Measurements from ENCODE around the gene SEL1L3. TPM values are rescaled to one million over a fixed set of nuclear protein-coding genes. Genes with fewer than 3 reads are reported as not detected.

SEL1L3 gene
- total RNA-seq, 8 experiments from 2014 or later, result 1.5 to 45.1 (median 3.2) TPM

DNA sequence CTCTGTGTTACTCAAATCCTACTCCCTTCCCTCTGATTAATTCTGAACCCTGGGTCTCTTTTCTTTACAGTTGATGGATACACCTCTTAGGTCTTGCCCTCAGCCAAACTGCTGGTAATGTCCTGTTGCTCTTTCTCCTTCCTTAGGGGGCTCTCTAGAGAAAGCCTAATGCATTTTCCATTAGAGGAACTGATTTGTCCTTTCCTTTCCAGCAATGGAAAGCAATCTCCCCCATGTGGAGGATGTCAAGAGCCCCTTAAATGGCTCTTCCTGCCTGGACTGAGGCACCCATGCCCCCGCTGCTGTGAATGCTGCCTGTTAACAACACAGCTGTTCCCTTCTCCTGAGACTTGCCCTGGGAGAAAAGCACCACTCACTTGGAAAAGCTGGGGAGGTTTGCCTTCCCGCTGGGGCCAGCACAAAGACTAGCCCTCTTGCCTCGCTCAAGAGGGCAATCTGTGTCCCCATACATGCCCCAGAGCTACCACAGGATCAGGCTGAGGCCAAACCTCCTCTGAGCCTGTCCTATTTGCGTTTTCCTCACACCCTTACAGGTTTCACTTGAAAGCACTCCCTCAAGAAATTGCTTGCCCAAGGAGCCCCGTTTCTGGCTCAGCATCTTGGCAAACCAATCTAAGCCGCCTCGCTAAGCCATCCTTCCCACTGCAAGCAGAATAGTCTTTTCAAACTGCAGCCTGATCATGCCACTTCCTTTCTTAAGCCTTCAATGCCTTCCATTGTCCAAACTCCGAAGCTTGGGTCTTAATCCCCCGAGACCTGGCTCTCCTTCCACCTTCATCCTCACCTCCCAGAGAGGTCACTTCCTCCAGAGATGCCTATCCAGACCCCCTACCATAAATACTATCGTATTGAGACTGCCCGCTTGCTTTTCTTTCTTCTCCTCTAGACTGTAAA lies 28.0 kb upstream of the SEL1L3 start:
- in situ Hi-C loops (cut with MboI; ENCODE audit: low pct_unique_long_range_greater_than_20kb in 2 of 9, low sequenced_read_pairs in 9 of 9, unreplicated experiment in 9 of 9), result no loop called here

GRCh38 chr4:25889589-25890503 lies 27.1 kb upstream of the SEL1L3 start:
- in situ Hi-C loops (cut with MboI; ENCODE audit: low pct_unique_long_range_greater_than_20kb in 2 of 9, low sequenced_read_pairs in 9 of 9, unreplicated experiment in 9 of 9), result no loop called here
- Histone ChIP-seq H3K27ac (peak overlapping the region; percentile 61 to 84), H3K4me3 (no peak overlapping the region), H3K4me1 (replicated peaks in 1 of 2) (peaks cover 24 to 28% of the 10 kb centered on the region in 2 donors)
- 37 to 95% (median 86%) methylated on average over 2 to 9 of the region's 14 CpGs; no CpG with 5 or more reads in 1 of the 10 experiments for WGBS, 10 experiments
- ATAC-seq (replicated peaks in 6 of 8), result peak in 5 of 8 experiments; percentile 88 to 91 (median 89)

More for the DNA sequence above, 28.0 kb upstream of the SEL1L3 start:
- Histone ChIP-seq H3K4me3 (no peak overlapping the region), H3K4me1 (replicated peaks in 1 of 2) (peaks cover 22 to 28% of the 10 kb centered on the region in 2 donors), H3K27ac (peak overlapping the region; percentile 61 to 84)
- WGBS, 10 experiments, result 45 to 96% (median 60%) methylated on average over 2 to 10 of the region's 11 CpGs; no CpG with 5 or more reads in 1 of the 10 experiments
- peak in 5 of 8 experiments; percentile 53 to 81 (median 75) for ATAC-seq (replicated peaks in 6 of 8)

DNA sequence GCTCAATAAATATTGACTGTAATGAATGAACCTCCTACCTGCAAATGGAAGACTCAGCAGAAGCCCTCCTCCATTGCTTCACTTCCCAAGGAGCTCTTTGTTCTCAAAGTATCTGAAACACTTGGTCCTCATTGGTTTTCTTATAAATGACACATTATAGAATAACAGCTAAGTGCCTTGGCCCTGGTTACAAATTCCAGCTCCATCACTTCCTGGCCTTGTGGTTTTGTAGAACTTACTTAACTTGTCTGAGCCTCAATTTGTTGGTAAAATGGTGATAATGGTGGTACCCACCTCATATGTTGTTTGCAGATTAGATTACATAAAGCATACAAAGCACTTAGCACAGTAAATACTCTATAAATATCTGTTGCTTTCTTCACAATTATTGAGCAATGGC lies 26.0 kb upstream of the SEL1L3 start:
- in situ Hi-C loops (cut with MboI; ENCODE audit: low pct_unique_long_range_greater_than_20kb in 2 of 9, low sequenced_read_pairs in 9 of 9, unreplicated experiment in 9 of 9), result no loop called here
- Histone ChIP-seq H3K4me3 (no peak overlapping the region), H3K27ac (no peak overlapping the region), H3K4me1 (replicated peaks in 1 of 2) (peaks cover 35 to 36% of the 10 kb centered on the region in 2 donors)
- ATAC-seq (replicated peaks in 6 of 8), result no peak

DNA sequence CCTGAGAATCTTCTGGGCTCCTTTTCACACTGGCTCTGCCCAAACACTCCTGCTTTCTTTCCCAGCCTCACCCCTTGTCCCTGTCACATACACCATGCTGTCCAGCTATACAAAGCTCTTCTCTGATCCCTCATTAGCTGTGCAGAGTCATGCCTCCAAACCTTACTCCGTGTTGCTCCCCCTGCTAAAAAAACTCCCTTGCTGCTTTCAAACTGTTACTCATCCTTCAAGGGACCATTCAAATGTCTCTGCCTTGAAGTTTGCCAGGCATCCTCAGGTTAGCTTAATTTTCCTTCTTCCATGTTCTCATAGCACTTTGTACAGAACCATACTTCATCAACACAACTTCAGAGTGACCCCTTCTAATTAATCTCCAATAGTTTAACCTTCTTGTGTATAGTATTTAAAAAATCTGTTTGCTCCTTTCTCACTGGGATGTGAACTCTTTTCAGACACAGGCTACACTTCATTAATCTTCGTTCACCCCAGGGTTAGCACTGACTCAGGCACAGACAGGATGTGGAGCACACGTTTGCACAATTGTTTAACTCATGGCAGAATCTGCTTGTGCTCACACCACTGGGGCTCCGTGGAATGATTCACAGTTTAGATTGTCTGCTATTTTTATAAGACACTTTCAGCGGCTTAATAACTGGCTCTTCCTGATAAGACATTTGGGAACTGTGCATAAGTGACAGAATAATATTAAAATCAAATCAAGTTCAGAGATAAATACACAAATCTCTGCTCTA lies 21.4 kb upstream of the SEL1L3 start:
- no peak overlapping the region for H3K4me3 ChIP-seq
- in situ Hi-C loops (cut with MboI; ENCODE audit: low pct_unique_long_range_greater_than_20kb in 2 of 9, low sequenced_read_pairs in 9 of 9, unreplicated experiment in 9 of 9), result no loop called here
- peak in 7 of 8 experiments; percentile 24 to 90 (median 76) for ATAC-seq (replicated peaks in 6 of 8)
- 0 to 52% (median 18%) methylated on average over 1 to 5 of the region's 5 CpGs; no CpG with 5 or more reads in 1 of the 10 experiments for WGBS, 10 experiments
- no peak overlapping the region for H3K27ac ChIP-seq
- peaks cover 20% of the 10 kb centered on the region in 2 donors for H3K4me1 ChIP-seq (replicated peaks in 1 of 2)

DNA sequence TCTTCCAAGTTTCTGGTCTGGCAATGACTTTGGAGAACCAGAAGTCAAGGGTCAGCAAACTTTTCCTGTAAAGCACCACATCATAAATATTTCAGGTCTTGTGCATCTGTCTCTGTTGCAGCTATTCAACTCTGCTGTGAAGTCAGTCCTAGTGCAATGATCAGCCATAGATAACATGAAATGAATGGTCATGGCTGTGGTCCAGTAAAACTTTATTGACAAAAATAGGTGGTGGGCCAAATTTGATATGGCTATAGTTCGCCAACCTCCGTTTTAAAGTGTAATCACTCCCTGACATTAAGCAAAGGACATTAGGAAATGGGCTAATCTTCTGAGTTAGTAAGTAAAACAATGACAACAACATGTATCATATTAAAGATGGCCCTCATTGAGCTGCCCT lies 20.8 kb upstream of the SEL1L3 start:
- H3K27ac ChIP-seq, result no peak overlapping the region
- in situ Hi-C loops (cut with MboI; ENCODE audit: low pct_unique_long_range_greater_than_20kb in 2 of 9, low sequenced_read_pairs in 9 of 9, unreplicated experiment in 9 of 9), result no loop called here
- H3K4me1 ChIP-seq (replicated peaks in 1 of 2), result peaks cover 20 to 23% of the 10 kb centered on the region in 2 donors
- no peak for ATAC-seq (replicated peaks in 6 of 8)
- no peak overlapping the region for H3K4me3 ChIP-seq
- 35 to 100% (median 87%) methylated on average over 1 to 2 of the region's 2 CpGs; no CpG with 5 or more reads in 1 of the 10 experiments for WGBS, 10 experiments

- no peak overlapping the region for H3K4me3 ChIP-seq
- no peak overlapping the region for H3K27ac ChIP-seq
- no peak for ATAC-seq (replicated peaks in 6 of 8)
- 30 to 100% (median 100%) methylated on average over 1 to 4 of the region's 4 CpGs; no CpG with 5 or more reads in 3 of the 10 experiments for WGBS, 10 experiments
- in situ Hi-C loops (cut with MboI; ENCODE audit: low pct_unique_long_range_greater_than_20kb in 2 of 9, low sequenced_read_pairs in 9 of 9, unreplicated experiment in 9 of 9), result no loop called here
- H3K4me1 ChIP-seq (replicated peaks in 1 of 2), result peaks cover 20 to 29% of the 10 kb centered on the region in 2 donors
These were observed 19.4 kb upstream of the SEL1L3 start for GRCh38 chr4:25882226-25882625.

DNA sequence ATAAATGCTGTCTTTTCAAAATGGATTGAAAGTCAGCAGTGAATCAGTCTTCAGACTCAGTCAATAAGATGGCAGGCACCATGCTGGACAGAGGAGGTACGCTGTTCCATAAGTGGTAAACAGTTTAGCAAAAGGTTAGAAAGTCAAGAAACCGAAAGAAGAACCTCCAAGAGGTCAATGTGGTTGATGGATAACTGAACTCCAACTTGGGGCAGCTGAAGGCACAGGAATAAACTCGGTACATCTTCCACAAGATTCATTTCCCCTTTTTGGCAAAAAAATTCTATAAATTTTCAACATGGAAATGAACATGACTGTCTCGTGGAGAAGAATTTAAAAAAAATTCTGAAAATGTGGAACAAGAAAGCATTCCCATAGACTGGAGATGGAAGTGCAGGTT lies 18.4 kb upstream of the SEL1L3 start:
- no peak overlapping the region for H3K4me3 ChIP-seq
- no peak for ATAC-seq (replicated peaks in 6 of 8)
- no peak overlapping the region for H3K27ac ChIP-seq
- in situ Hi-C loops (cut with MboI; ENCODE audit: low pct_unique_long_range_greater_than_20kb in 2 of 9, low sequenced_read_pairs in 9 of 9, unreplicated experiment in 9 of 9), result no loop called here
- 52 to 96% (median 79%) methylated on average over 2 to 4 of the region's 4 CpGs for WGBS, 10 experiments
- peaks cover 20 to 29% of the 10 kb centered on the region in 2 donors for H3K4me1 ChIP-seq (replicated peaks in 1 of 2)

GRCh38 chr4:25879991-25880651 lies 17.3 kb upstream of the SEL1L3 start:
- peak in 4 of 8 experiments; percentile 14 to 44 (median 33) for ATAC-seq (replicated peaks in 6 of 8)
- no peak overlapping the region for H3K4me3 ChIP-seq
- in situ Hi-C loops (cut with MboI; ENCODE audit: low pct_unique_long_range_greater_than_20kb in 2 of 9, low sequenced_read_pairs in 9 of 9, unreplicated experiment in 9 of 9), result no loop called here
- H3K27ac ChIP-seq, result no peak overlapping the region
- H3K4me1 ChIP-seq (replicated peaks in 1 of 2), result peaks cover 20 to 29% of the 10 kb centered on the region in 2 donors
- 59 to 88% (median 81%) methylated on average over 3 to 7 of the region's 7 CpGs for WGBS, 10 experiments

DNA sequence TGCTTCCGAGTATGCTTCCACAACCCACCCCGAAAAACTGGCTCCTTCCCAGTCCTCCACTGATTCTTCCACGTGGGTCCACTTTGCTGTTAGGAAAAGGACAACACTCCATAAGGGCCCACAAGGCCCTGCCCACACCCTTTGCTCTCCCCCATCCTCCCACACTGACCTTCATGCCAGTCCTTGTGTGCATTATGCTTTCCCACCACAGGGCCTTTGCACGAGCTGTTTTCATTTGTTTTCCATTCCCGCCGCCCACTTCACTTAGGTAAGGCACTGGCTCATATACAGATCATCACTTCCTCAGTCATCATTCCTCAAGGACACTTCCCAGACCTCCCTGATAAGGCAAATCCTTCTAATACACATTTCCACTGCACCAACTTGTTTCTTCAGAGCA lies 16.8 kb upstream of the SEL1L3 start:
- in situ Hi-C loops (cut with MboI; ENCODE audit: low pct_unique_long_range_greater_than_20kb in 2 of 9, low sequenced_read_pairs in 9 of 9, unreplicated experiment in 9 of 9), result no loop called here
- H3K4me1 ChIP-seq (replicated peaks in 1 of 2), result peaks cover 16 to 27% of the 10 kb centered on the region in 2 donors
- ATAC-seq (replicated peaks in 6 of 8), result no peak
- 86 to 100% (median 94%) methylated on average over 2 to 6 of the region's 6 CpGs; no CpG with 5 or more reads in 4 of the 10 experiments for WGBS, 10 experiments
- H3K27ac ChIP-seq, result no peak overlapping the region
- no peak overlapping the region for H3K4me3 ChIP-seq

DNA sequence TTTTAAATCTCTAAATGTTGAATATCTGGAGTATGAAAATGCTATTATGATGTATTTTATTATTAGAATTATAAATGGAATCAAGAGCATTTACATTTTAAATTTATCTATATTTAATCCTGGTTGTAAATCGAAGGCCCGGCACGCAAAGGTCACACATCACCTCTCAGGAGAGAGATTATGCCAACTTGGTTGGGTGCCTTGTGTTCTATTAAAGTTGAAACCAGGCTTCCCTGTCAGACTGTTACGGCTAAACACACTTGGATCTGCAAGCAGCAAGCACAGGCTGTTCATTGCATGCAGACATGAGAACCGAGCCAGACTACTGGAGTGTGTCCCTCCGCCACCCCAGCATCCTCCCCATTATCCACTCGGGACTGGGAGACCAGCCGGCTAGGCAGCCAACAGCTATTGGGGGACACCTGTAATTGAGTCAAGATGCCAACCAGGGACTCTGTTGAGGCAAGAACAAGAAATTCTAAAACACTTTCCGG lies 16.4 kb upstream of the SEL1L3 start:
- 17 to 100% (median 74%) methylated on average over 1 to 6 of the region's 9 CpGs; no CpG with 5 or more reads in 2 of the 10 experiments for WGBS, 10 experiments
- in situ Hi-C loops (cut with MboI; ENCODE audit: low pct_unique_long_range_greater_than_20kb in 2 of 9, low sequenced_read_pairs in 9 of 9, unreplicated experiment in 9 of 9), result no loop called here
- no peak for ATAC-seq (replicated peaks in 6 of 8)
- Histone ChIP-seq H3K27ac (no peak overlapping the region), H3K4me3 (no peak overlapping the region), H3K4me1 (replicated peaks in 1 of 2) (peaks cover 11 to 25% of the 10 kb centered on the region in 2 donors)

DNA sequence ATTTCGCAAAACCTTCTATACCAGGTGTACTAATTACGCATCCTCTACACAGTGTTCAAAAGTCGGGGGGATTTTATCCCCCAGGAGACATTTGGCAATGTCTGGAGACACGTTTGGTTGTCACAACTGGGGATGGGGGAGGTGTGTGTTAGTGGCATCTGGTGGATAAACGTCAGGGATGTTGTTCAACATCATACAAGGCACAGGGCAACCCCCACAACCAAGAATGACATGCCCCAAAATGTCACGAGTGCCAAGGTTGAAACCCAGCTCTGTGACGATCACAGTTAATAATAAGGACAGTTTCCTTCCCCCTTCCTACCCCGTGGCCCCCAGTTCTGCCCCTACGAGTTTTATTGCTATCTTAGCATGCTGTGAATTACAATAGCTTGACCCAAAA lies 15.9 kb upstream of the SEL1L3 start:
- 0 to 67% (median 53%) methylated on average over 1 to 8 of the region's 9 CpGs; no CpG with 5 or more reads in 2 of the 10 experiments for WGBS, 10 experiments
- ATAC-seq (replicated peaks in 6 of 8), result no peak
- Histone ChIP-seq H3K4me1 (replicated peaks in 1 of 2) (peaks cover 6 to 28% of the 10 kb centered on the region in 2 donors), H3K27ac (no peak overlapping the region), H3K4me3 (no peak overlapping the region)
- in situ Hi-C loops (cut with MboI; ENCODE audit: low pct_unique_long_range_greater_than_20kb in 2 of 9, low sequenced_read_pairs in 9 of 9, unreplicated experiment in 9 of 9), result no loop called here

DNA sequence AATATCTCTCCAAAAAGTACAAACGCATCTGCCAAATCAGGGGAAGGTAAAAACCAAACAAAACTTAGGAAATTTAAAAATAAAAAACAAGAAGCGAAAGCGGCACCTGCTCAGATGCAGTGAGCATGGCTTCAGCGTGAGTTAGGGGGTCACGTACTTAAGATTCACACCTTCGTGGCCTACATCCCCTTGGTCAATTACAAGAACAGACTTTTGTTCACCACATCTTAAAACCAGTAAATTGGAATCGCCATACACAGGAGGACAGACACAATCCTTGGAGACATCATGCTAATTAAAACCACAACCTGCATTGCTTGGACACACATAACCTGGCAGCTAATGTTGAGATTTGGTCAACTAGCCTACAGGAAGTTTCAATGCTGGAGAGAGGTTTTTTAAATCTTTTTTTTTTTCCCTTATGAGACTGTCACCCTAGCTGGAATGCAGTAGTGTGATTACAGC lies 12.5 kb upstream of the SEL1L3 start:
- peaks cover 0 to 23% of the 10 kb centered on the region in 2 donors for H3K4me1 ChIP-seq (replicated peaks in 1 of 2)
- ATAC-seq (replicated peaks in 6 of 8), result no peak
- 73 to 96% (median 84%) methylated on average over 1 to 7 of the region's 7 CpGs for WGBS, 10 experiments
- in situ Hi-C loops (cut with MboI; ENCODE audit: low pct_unique_long_range_greater_than_20kb in 2 of 9, low sequenced_read_pairs in 9 of 9, unreplicated experiment in 9 of 9), result no loop called here
- H3K27ac ChIP-seq, result no peak overlapping the region
- no peak overlapping the region for H3K4me3 ChIP-seq

Measured in motor neuron (in vitro differentiated cells).